GM04503 (cell line): ENCODE measurements around the gene TWSG1.
A peak's percentile ranks its signal among the peaks of the same experiment; 100 is the strongest.
"Not testable (repeated sequence)": the region's sequence is repeated elsewhere in the genome, so short reads cannot be mapped to it uniquely, and the experiment has no call there.

Experiments used
- DNase-seq: peaks from one replicate; pipeline ENCODE4 v3.0.0-alpha.2; 2012; ENCODE audit warnings: low read depth

TWSG1 gene

GRCh38 chr18:9426753-9427152, 92.2 kb downstream of the TWSG1 start:
- no peak for DNase-seq

GRCh38 chr18:9428301-9428706, 93.7 kb downstream of the TWSG1 start:
- DNase-seq = no peak

DNA sequence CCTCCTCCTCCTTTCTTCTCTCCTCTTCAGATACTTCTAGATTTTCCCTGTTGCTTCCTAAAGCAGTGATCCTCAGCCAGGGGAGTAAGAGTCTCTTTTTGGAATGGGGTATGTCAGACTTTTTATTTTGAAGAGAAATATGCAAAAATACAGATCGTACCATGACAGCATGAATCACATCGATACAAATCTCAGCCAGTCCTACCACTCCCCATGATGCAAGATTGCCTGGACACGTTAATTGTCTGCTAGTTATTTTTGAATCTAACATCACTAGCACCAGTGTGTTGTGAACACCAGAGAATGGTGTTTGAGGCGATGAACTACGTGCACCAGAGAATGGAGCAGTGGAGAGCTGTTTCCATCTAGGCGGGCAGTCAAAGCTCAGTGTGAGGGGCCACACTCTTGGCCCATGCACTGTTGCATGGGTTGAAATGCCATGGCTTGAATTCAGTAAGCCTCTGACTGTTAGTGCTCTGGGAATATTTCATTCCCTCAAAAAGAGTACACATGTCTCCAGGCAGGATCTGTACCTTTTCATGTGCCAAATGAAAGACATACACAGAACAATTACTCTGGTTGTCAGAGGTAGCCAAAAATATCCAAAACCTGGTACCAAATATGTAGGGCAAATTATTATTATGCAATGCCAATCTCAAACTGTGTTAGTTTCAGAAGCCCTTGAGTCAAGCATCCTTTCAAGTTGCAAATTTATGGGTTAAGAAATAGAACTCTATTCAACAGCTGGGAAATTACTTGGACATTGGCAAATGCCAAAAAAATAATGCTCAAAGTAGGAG, 94.5 kb downstream of the TWSG1 start:
- no peak for DNase-seq

- DNase-seq = peak; percentile 69
Measured at GRCh38 chr18:9429662-9429993, 95.1 kb downstream of the TWSG1 start.

GRCh38 chr18:9430315-9430714, 95.7 kb downstream of the TWSG1 start:
- DNase-seq = not testable (repeated sequence)

DNA sequence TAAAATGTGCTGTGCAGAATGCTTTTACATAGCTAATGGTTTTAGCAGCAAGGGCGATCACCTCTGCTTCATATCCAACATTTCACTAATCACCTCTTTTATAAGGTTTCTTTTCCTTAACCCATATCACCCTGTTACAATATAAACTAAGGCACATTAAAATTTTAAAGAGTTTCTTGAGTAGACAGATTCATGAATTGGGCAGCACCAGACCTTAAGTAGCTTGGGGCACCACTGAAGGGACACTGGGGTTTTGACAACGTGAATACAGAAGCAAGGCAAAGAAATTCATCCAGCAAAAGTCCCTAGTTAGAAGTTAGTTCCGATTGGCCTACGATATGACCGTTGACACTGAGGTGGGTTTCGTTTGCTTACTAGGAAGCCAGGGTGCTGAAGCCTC, 96.7 kb downstream of the TWSG1 start:
- DNase-seq = no peak

DNA sequence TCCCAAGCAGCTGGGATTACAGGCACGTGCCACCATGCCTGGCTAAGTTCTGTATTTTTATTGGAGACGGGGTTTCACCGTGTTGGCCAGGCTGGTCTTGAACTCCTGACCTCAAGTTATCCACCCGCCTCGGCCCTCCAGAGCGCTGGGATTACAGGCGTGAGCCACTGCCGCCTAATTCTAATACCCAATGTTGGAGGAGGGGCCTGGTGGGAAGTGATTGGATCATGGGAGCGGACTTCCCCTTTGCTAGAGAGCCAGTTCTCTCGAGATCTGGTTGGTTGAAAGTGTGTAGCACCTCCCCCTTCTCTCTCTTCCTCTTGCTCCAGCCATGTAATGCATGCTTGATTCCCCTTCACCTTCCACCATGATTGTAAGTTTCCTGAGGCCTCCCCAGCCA, 98.5 kb downstream of the TWSG1 start:
- not testable (repeated sequence) for DNase-seq

DNA sequence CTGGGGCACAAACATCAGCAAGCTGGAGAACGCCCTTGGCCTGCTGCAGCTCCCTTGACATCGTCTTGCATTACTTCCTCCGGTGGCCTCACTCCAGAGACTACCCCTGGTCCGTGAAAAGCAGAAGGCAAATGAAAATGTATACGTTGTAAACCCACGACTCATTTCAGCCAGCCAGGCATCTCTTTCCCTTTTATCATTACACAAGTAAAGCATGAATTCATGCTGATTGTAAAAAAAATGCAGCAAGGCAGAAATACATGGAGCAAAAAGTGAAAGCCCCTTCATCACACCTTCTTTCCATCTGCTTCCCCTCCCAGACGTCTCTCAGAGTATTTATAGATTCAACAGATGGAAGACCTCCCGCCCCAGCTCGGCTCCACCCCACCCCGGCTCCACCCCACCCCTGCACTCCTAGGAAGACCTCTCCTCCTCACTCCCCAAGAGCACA, 99.1 kb downstream of the TWSG1 start:
- DNase-seq = no peak

GRCh38 chr18:9434122-9434701, 99.6 kb downstream of the TWSG1 start:
- DNase-seq = no peak

DNA sequence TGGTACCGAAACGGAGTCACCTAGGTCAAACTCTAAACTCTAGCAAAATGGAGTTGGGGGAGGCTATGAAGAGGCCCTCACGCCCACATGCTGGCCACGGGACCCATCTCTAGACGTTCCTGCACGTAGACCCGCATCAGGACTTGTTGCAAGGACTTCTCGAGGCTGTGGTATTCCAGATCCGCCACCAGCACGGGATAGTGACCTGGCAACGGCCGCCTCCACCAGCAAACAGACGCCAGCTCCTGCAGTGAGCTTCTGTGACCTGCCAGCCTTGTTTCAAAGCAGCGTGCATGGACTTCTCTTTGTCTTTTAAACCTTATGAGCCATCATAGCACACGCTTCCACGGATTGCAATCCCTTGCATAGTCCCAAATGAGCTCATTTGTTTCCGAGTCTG, 100.5 kb downstream of the TWSG1 start:
- DNase-seq = no peak

DNA sequence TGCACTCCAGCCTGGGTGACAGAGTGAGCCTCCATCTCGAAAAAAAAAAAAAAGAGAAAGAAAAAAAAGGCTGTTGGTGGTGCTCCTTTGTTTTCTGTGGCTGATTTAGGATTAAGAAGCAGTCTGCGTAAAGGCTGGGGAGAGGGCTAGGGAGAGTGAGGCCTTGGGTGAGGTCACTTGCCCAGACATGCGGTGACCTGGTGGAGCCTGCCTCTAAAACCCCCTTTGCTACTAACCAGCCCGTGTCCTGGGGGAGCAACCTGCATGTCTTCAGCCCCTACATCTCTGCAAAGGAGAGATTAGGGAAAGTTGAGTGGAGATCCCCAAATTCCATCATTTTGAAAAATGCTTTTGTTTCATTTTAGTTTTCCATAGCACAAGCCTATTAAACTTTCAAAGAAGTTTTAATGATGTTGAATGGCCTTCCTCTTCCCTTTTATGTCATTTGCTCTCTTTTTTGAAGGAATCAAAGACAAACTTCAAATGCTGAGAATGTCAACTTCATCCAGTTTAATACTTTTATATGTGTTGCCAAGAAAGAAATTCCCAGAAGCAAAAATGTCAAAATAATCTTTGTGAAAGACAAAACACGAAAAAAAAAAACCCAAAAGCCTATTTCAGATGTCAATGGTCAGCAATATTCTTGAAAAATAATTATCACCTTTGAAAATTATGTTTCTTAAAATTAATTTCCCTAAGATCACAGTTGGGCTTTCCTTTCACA, 101.8 kb downstream of the TWSG1 start:
- DNase-seq = no peak

GRCh38 chr18:9437021-9437437, 102.5 kb downstream of the TWSG1 start:
- DNase-seq = peak; percentile 31

- DNase-seq = no peak
Measured at GRCh38 chr18:9437672-9438071, 103.1 kb downstream of the TWSG1 start.

GRCh38 chr18:9441061-9441460, 106.5 kb downstream of the TWSG1 start:
- DNase-seq = no peak

GRCh38 chr18:9444549-9444948, 110.0 kb downstream of the TWSG1 start:
- no peak for DNase-seq

DNA sequence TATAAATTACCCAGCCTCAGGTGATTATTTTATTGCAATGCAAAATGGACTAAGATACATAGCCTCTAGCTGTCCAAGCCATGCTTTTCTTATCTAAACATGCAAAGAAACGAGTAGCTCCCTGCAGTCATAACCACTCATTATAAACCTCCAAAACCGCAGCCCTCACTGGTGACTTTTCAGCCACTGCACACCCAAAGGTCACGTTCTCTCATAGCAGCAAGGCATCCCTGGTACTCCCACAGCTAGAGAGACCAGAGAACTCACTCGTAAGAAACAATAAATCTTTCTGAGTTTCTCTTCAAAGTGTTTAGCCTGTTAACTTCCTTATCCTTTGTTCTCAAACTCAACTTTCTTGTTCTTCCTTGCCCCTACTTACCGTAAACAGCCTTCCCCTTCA, 112.3 kb downstream of the TWSG1 start:
- no peak for DNase-seq

DNA sequence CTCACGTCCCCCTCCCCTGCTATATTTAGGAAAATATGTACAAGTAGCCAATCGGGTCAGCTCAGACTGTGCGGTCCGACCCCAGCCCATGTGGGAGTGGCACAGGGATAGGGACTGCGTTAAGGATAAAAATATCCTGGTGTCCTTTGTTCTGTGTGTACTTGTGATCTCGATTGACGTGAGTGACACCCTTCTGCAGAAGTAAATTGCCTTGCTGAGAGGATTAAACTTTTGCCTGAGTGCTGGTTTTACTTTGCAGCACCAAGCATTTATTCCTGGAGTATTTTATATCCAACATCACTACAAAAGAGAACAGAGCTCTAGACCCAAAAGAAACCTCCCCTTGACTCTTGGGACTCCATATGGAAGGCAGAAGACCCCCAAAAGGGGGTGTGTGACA, 112.8 kb downstream of the TWSG1 start:
- DNase-seq = no peak

GRCh38 chr18:9449600-9450414, 115.2 kb downstream of the TWSG1 start:
- peak; percentile 10 for DNase-seq

DNA sequence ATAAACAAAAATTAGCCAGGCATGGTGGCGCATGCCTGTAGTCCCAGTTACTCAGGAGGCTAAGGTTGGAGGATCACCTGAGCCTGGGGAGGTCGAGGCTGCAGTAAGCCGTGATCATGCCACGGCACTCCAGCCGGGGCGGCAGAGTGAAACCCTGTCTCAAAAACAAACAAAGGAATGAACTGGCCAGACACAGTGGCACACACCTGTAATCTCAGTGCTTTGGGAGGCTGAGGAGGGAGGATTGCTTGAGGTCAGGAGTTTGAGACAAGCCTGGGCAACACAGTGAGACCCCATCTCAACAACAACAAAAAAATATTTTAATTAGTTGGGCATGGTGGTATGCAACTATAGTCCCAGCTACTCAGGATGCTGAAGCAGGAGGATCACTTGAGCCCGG, 116.3 kb downstream of the TWSG1 start:
- DNase-seq = not testable (repeated sequence)
